K562 (cell line): ENCODE results near the gene GRIK3. TPM values are rescaled to one million over a fixed set of nuclear protein-coding genes. Genes with fewer than 3 reads are reported as not detected.

Experiments used
- ARID3B ChIP-seq: fragments of 250-450 bp; sonication (Bioruptor Pico); IDR thresholded peaks from 2 replicates; pipeline ENCODE4 v1.4.0; 2020; ENCODE audit warnings: borderline replicate concordance
- HMGXB4 ChIP-seq: sonication (generic); formaldehyde crosslinking; IDR thresholded peaks from 2 replicates; pipeline ENCODE4 v1.8.1; 2023; ENCODE audit warnings: mild to moderate bottlenecking, missing genetic modification reagents
- RAD21 ChIP-seq, 2 experiments: fragments of 250-450 bp in 1 of 2; fragments of 450-650 bp in 1 of 2; sonication (Bioruptor Pico) in 1 of 2; formaldehyde crosslinking in 1 of 2; IDR thresholded peaks in 1 of 2; conservative IDR thresholded peaks in 1 of 2; 2 replicates each; pipeline versions ENCODE4 v1.4.0 to v1.8.0; 2020 to 2022; ENCODE audit warnings: mild to moderate bottlenecking in 2 of 2, moderate library complexity in 1 of 2
- REST ChIP-seq, 2 experiments: fragments of 450-650 bp; formaldehyde crosslinking in 1 of 2; IDR thresholded peaks; 2 replicates each; pipeline versions ENCODE4 v1.4.0 to v1.6.1; 2014 to 2020; ENCODE audit warnings: mild to moderate bottlenecking in 2 of 2, borderline replicate concordance in 1 of 2, low read depth in 1 of 2
- SRSF7 ChIP-seq: fragments of 200-400 bp; formaldehyde crosslinking; optimal IDR thresholded peaks from 2 replicates; pipeline ENCODE3; 2017; ENCODE audit warnings: mild to moderate bottlenecking, low read depth, low read length
- TBP ChIP-seq: optimal IDR thresholded peaks from 2 replicates; pipeline ENCODE3; 2011; ENCODE audit warnings: low read depth, low read length, improper control_type of control experiment
- UBTF ChIP-seq, 2 experiments: IDR thresholded peaks; 2 replicates each; pipeline ENCODE4 v1.6.1; 2012; ENCODE audit warnings: improper control_type of control experiment in 2 of 2, low read depth in 2 of 2, low read length in 2 of 2, borderline replicate concordance in 1 of 2
- USF1 ChIP-seq: sonication (generic); formaldehyde crosslinking; IDR thresholded peaks from 2 replicates; pipeline ENCODE4 v1.9.0; 2022; ENCODE audit warnings: mild to moderate bottlenecking, missing genetic modification reagents
- ZBTB7A ChIP-seq: IDR thresholded peaks from 2 replicates; pipeline ENCODE4 v1.6.1; 2011; ENCODE audit warnings: low read depth, mild to moderate bottlenecking, low read length, moderate library complexity, borderline replicate concordance; ENCODE audit not compliant: control insufficient read depth
- polyA plus RNA-seq, 8 experiments: library from polyadenylated mRNA; depleted of rRNA in 4 of 8; stranded (reverse) in 5 of 8; unstranded in 3 of 8; fragments of >200 nt; fragmentation: Nextera tagmentation in 2 of 8; fragmentation: Illumina TruSeq in 1 of 8; extraction: Ambion mirVana in 2 of 8; extraction: Trizol in 1 of 8; gene quantifications; 2 replicates each; pipeline versions ENCODE4 v1.2.1 to v1.2.3, GENCODE V29; 2011 to 2014; ENCODE audit warnings: inconsistent platforms in 1 of 8, missing spikeins in 1 of 8
- total RNA-seq, 7 experiments: library from RNA; depleted of rRNA in 6 of 7; stranded (reverse); fragments of >200 nt in 6 of 7; fragmentation: Illumina TruSeq in 2 of 7; extraction: Trizol in 2 of 7; gene quantifications; 2 replicates each; pipeline versions ENCODE4 v1.2.1 to v1.2.3, GENCODE V29; 2011 to 2021; ENCODE audit warnings: low replicate concordance in 1 of 7

Gene GRIK3
- total and polyA plus RNA-seq, 9 of the 15 experiments (the other 6 are each of a cell fraction or from before 2014, with no cell fraction given): not detected

- TF ChIP-seq UBTF (IDR thresholded peaks at IDR 0.05; ENCODE audit: borderline replicate concordance in 1 of 2, low read depth in 2 of 2, low read length in 2 of 2) (no peak), ZBTB7A (peak; percentile 52; the same call in 1 of the 2 replicates), TBP (no peak), ARID3B (CRISPR knock-in tag) (no peak), USF1 (CRISPR knock-in tag) (no peak), RAD21 (CRISPR knock-in tag; conservative IDR thresholded peaks at IDR 0.05 in 1 of 2, IDR thresholded peaks at IDR 0.05 in 1 of 2) (peak in 1 of 2 experiments; percentile 15; a peak in 1 of 4 replicates), SRSF7 (no peak), HMGXB4 (CRISPR knock-in tag) (no peak), REST (IDR thresholded peaks at IDR 0.05; ENCODE audit: borderline replicate concordance) (no peak), REST (CRISPR knock-in tag; IDR thresholded peaks at IDR 0.05; ENCODE audit: low read depth) (no peak)
Observed at GRCh38 chr1:37035796-37036666, 1.7 kb upstream of the GRIK3 start (continued).
